NCI-H82 (cell line): Measurements from ENCODE around the gene CERS4.
A peak's percentile ranks its signal among the peaks of the same experiment; 100 is the strongest.
"Not testable (repeated sequence)": the region's sequence is repeated elsewhere in the genome, so short reads cannot be mapped to it uniquely, and the experiment has no call there.

Experiments
- DNase-seq: peaks from one replicate; lab custom pipeline; 2025; lab: John Stamatoyannopoulos, UW

The CERS4 gene

GRCh38 chr19:8208922-8209461 is at the start of gene CERS4:
Gene CERS4 (plus strand): TSS chr19:8209370. CDS start chr19:8251077, 41,707 bp downstream.
- DNase-seq = peak; percentile 92

GRCh38 chr19:8161135-8161646 is 48.0 kb upstream of the CERS4 start:
- DNase-seq = peak; percentile 91

- no peak for DNase-seq
These were observed 45.4 kb upstream of the CERS4 start for GRCh38 chr19:8163759-8164158.

- no peak for DNase-seq
These were observed 41.2 kb upstream of the CERS4 start for GRCh38 chr19:8167985-8168384.

- DNase-seq = no peak
These were observed 40.6 kb upstream of the CERS4 start for GRCh38 chr19:8168537-8168936.

GRCh38 chr19:8174706-8175105 is 34.5 kb upstream of the CERS4 start:
- no peak for DNase-seq

- no peak for DNase-seq
These were observed 29.2 kb upstream of the CERS4 start for GRCh38 chr19:8180018-8180417.

GRCh38 chr19:8184274-8184673 is 24.9 kb upstream of the CERS4 start:
- no peak for DNase-seq

GRCh38 chr19:8185343-8186068 is 23.7 kb upstream of the CERS4 start:
- no peak for DNase-seq

GRCh38 chr19:8192221-8192820 is 16.8 kb upstream of the CERS4 start:
- no peak for DNase-seq

GRCh38 chr19:8194528-8195267 is 14.5 kb upstream of the CERS4 start:
- DNase-seq = no peak

- no peak for DNase-seq
These were observed 12.8 kb upstream of the CERS4 start for GRCh38 chr19:8196271-8196927.

GRCh38 chr19:8203288-8204120 is 5.7 kb upstream of the CERS4 start:
- DNase-seq = not testable (repeated sequence)

- DNase-seq = no peak
These were observed 4.2 kb upstream of the CERS4 start for GRCh38 chr19:8204961-8205360.

- no peak for DNase-seq
These were observed 2.8 kb upstream of the CERS4 start for GRCh38 chr19:8206147-8207087.

- DNase-seq = not testable (repeated sequence)
These were observed 1.8 kb upstream of the CERS4 start for GRCh38 chr19:8207326-8207725.

GRCh38 chr19:8208119-8208921 is 850 bp upstream of the CERS4 start:
- no peak for DNase-seq

GRCh38 chr19:8209462-8210378 is 550 bp downstream of the CERS4 start:
- peak; percentile 64 for DNase-seq
